ENCODE data around the gene GDI1. TPM values are rescaled to one million over a fixed set of nuclear protein-coding genes. Genes with fewer than 3 reads are reported as not detected.

Gene GDI1
- polyA plus RNA-seq, 1 donor (not counting 4 experiments of a cell fraction or from before 2014, with no cell fraction given), result 61.8 TPM

GRCh38 chrX:154458954-154459778, 22.2 kb downstream of the GDI1 start:
- no peak for DNase-seq (ENCODE audit: low read depth, low spot score)
- Histone ChIP-seq H3K36me3 (ENCODE audit: control insufficient read depth in 2 of 2, extremely low read depth in 1 of 2, insufficient read depth in 2 of 2, low read length in 2 of 2) (peaks cover 0 to 3% of the 10 kb centered on the region in 2 experiments), H4K20me1 (ENCODE audit: control insufficient read depth, extremely low read depth, insufficient read depth, low read length) (no peaks in the 10 kb centered on the region), H3K9ac (ENCODE audit: control insufficient read depth, extremely low read depth, insufficient read depth, low read length) (peak overlapping the region; percentile 41), H3K79me2 (ENCODE audit: control insufficient read depth, insufficient read depth, low read length) (peaks cover 8% of the 10 kb centered on the region), H3K4me3 (ENCODE audit: control insufficient read depth in 2 of 3, extremely low read depth in 1 of 3, insufficient read depth in 2 of 3, low read depth in 1 of 3, low read length in 3 of 3) (peak overlapping the region; percentile 48 to 62 (median 51)), H3K9me3 (ENCODE audit: control insufficient read depth, low read depth, low read length) (no peaks in the 10 kb centered on the region), H3K4me2 (ENCODE audit: control insufficient read depth, extremely low read depth, insufficient read depth, low read depth, low read length) (peak overlapping the region; percentile 66), H3K27ac (ENCODE audit: control insufficient read depth, insufficient read depth, low read length) (no peak overlapping the region), H3K9me1 (ENCODE audit: control insufficient read depth, extremely low read depth, insufficient read depth, low read length) (no peaks in the 10 kb centered on the region), H2AFZ (ENCODE audit: control insufficient read depth, low read length) (no peak overlapping the region), H3K4me1 (ENCODE audit: control insufficient read depth, extremely low read depth, insufficient read depth, low read length) (peaks cover 4% of the 10 kb centered on the region), H3K27me3 (ENCODE audit: control insufficient read depth, extremely low read depth, insufficient read depth, low read length) (no peaks in the 10 kb centered on the region)
- FAIRE-seq, result no peak
- no peak for TF ChIP-seq CTCF (optimal IDR thresholded peaks at IDR 0.05 in 1 of 3, IDR thresholded peaks at IDR 0.05 in 1 of 3, conservative IDR thresholded peaks at IDR 0.05 in 1 of 3; ENCODE audit: extremely low read depth in 1 of 3, insufficient read depth in 2 of 3, low read length in 3 of 3)
- no peak for TF ChIP-seq EZH2 (IDR thresholded peaks at IDR 0.05; ENCODE audit: low read length)
- dilution Hi-C loops (cut with MboI; ENCODE audit: extremely low pct_ligation_motif_present, low sequenced_read_pairs), result no loop called here

- DNase-seq (ENCODE audit: low read depth, low spot score) (no peak), FAIRE-seq (no peak)
- Histone ChIP-seq H3K9me1 (ENCODE audit: control insufficient read depth, extremely low read depth, insufficient read depth, low read length) (no peaks in the 10 kb centered on the region), H3K9ac (ENCODE audit: control insufficient read depth, extremely low read depth, insufficient read depth, low read length) (no peak overlapping the region), H3K4me3 (ENCODE audit: control insufficient read depth in 2 of 3, extremely low read depth in 1 of 3, insufficient read depth in 2 of 3, low read depth in 1 of 3, low read length in 3 of 3) (peak overlapping the region in 1 of 3 experiments; percentile 48), H3K27me3 (ENCODE audit: control insufficient read depth, extremely low read depth, insufficient read depth, low read length) (no peaks in the 10 kb centered on the region), H4K20me1 (ENCODE audit: control insufficient read depth, extremely low read depth, insufficient read depth, low read length) (no peaks in the 10 kb centered on the region), H3K79me2 (ENCODE audit: control insufficient read depth, insufficient read depth, low read length) (peaks cover 8% of the 10 kb centered on the region), H3K36me3 (ENCODE audit: control insufficient read depth in 2 of 2, extremely low read depth in 1 of 2, insufficient read depth in 2 of 2, low read length in 2 of 2) (peaks cover 0 to 3% of the 10 kb centered on the region in 2 experiments), H3K4me1 (ENCODE audit: control insufficient read depth, extremely low read depth, insufficient read depth, low read length) (peaks cover 4% of the 10 kb centered on the region), H3K27ac (ENCODE audit: control insufficient read depth, insufficient read depth, low read length) (no peak overlapping the region), H2AFZ (ENCODE audit: control insufficient read depth, low read length) (no peak overlapping the region), H3K4me2 (ENCODE audit: control insufficient read depth, extremely low read depth, insufficient read depth, low read depth, low read length) (peak overlapping the region; percentile 66), H3K9me3 (ENCODE audit: control insufficient read depth, low read depth, low read length) (no peaks in the 10 kb centered on the region)
- no peak for TF ChIP-seq CTCF (optimal IDR thresholded peaks at IDR 0.05 in 1 of 3, IDR thresholded peaks at IDR 0.05 in 1 of 3, conservative IDR thresholded peaks at IDR 0.05 in 1 of 3; ENCODE audit: extremely low read depth in 1 of 3, insufficient read depth in 2 of 3, low read length in 3 of 3)
- no peak for TF ChIP-seq EZH2 (IDR thresholded peaks at IDR 0.05; ENCODE audit: low read length)
- dilution Hi-C loops (cut with MboI; ENCODE audit: extremely low pct_ligation_motif_present, low sequenced_read_pairs), result no loop called here
These were observed 22.9 kb downstream of the GDI1 start for GRCh38 chrX:154459832-154460231.
